HEK293T (cell line): ENCODE measurements around the gene ZNF398.

Source experiments
- CTCF ChIA-PET: fragments of 350-600 bp; formaldehyde crosslinking; extraction: SDS; loops from one replicate; lab custom pipeline; 2021; ENCODE audit warnings: antibody characterized with exemption, inconsistent platforms; lab: Yijun Ruan, JAX
- POLR2A ChIA-PET: fragments of 350-600 bp; formaldehyde crosslinking; extraction: SDS; loops from one replicate; lab custom pipeline; 2020; ENCODE audit warnings: antibody characterized with exemption, inconsistent platforms; lab: Yijun Ruan, JAX
- DNase-seq: peaks from one replicate; pipeline ENCODE4 v3.0.0; 2012; ENCODE audit warnings: mixed read lengths; ENCODE audit errors: extremely low spot score
- ARNT ChIP-seq: fragments of 450-650 bp; IDR thresholded peaks from 2 replicates; pipeline ENCODE4 v1.6.1; 2017; ENCODE audit warnings: mild to moderate bottlenecking
- BHLHE40 ChIP-seq: fragments of 450-650 bp; IDR thresholded peaks from 2 replicates; pipeline ENCODE4 v1.6.1; 2016; ENCODE audit warnings: mild to moderate bottlenecking, moderate library complexity, borderline replicate concordance
- CTBP1 ChIP-seq: fragments of 450-650 bp; IDR thresholded peaks from 2 replicates; pipeline ENCODE4 v1.6.1; 2016; ENCODE audit warnings: borderline replicate concordance
- ELF4 ChIP-seq: fragments of 450-650 bp; IDR thresholded peaks from 2 replicates; pipeline ENCODE4 v1.6.1; 2017; ENCODE audit warnings: antibody characterized with exemption
- FOXA1 ChIP-seq: fragments of 450-650 bp; IDR thresholded peaks from 2 replicates; pipeline ENCODE4 v1.6.1; 2016; ENCODE audit warnings: mild to moderate bottlenecking
- FOXK2 ChIP-seq: fragments of 450-650 bp; IDR thresholded peaks from 2 replicates; pipeline ENCODE4 v1.6.1; 2016; ENCODE audit warnings: mild to moderate bottlenecking
- FOXM1 ChIP-seq: fragments of 450-650 bp; IDR thresholded peaks from 2 replicates; pipeline ENCODE4 v1.6.1; 2017; ENCODE audit warnings: mild to moderate bottlenecking, borderline replicate concordance
- HDGF ChIP-seq: fragments of 450-650 bp; IDR thresholded peaks from 2 replicates; pipeline ENCODE4 v1.6.1; 2017; ENCODE audit warnings: antibody characterized with exemption, borderline replicate concordance
- L3MBTL2 ChIP-seq: fragments of 450-650 bp; conservative IDR thresholded peaks from 2 replicates; pipeline ENCODE4 v1.6.1; 2016; ENCODE audit warnings: mild to moderate bottlenecking
- LEF1 ChIP-seq: fragments of 450-650 bp; IDR thresholded peaks from 2 replicates; pipeline ENCODE4 v1.6.1; 2017; ENCODE audit warnings: mild to moderate bottlenecking, borderline replicate concordance
- NFRKB ChIP-seq: fragments of 450-650 bp; IDR thresholded peaks from 2 replicates; pipeline ENCODE4 v1.6.1; 2016; ENCODE audit warnings: mild to moderate bottlenecking, moderate library complexity
- PKNOX1 ChIP-seq: fragments of 450-650 bp; IDR thresholded peaks from 2 replicates; pipeline ENCODE4 v1.6.1; 2016
- SP1 ChIP-seq: fragments of 450-650 bp; IDR thresholded peaks from 2 replicates; pipeline ENCODE4 v1.6.1; 2017
- SUZ12 ChIP-seq: fragments of 450-650 bp; IDR thresholded peaks from 2 replicates; pipeline ENCODE4 v1.6.1; 2016; ENCODE audit warnings: mild to moderate bottlenecking
- TARDBP ChIP-seq: fragments of 450-650 bp; IDR thresholded peaks from 2 replicates; pipeline ENCODE4 v1.6.1; 2016
- ZNF384 ChIP-seq: fragments of 450-650 bp; IDR thresholded peaks from 2 replicates; pipeline ENCODE4 v1.6.1; 2016

The ZNF398 gene

GRCh38 chr7:149147752-149148653 lies 750 bp downstream of the ZNF398 start:
- ChIA-PET CTCF (interaction anchor here (0.5 to 4.8 kb wide), 8 partner anchors 12 to 686 kb away, joined by 3 to 40 read pairs (median 7); partner anchors contain the start of genes ZNF282 and ZNF425), POLR2A (interaction anchor here (0.6 to 4.8 kb wide), 18 partner anchors 9 to 165 kb away, joined by 3 to 88 read pairs (median 6); partner anchors contain the start of genes ZNF282, ZNF425 and ZNF783)
- DNase-seq, result peak; percentile 66
- TF ChIP-seq NFRKB (no peak), TARDBP (peak; percentile 82), L3MBTL2 (0 out of 2 replicates have a peak, but pooled peaks have one; percentile 35)

GRCh38 chr7:149150981-149151380 lies 3.7 kb downstream of the ZNF398 start:
- POLR2A ChIA-PET, result interaction anchor here (0.8 to 1.8 kb wide), 5 partner anchors 14 to 45 kb away, joined by 3 to 5 read pairs (median 4); partner anchors contain the start of genes ZNF282 and ZNF425
- no peak for DNase-seq
- CTCF ChIA-PET, result interaction anchor here (0.6 kb wide), 1 partner anchor 122 kb away, joined by 3 read pairs; no protein-coding TSS in a partner anchor
- TF ChIP-seq FOXM1 (no peak), ELF4 (no peak), CTBP1 (no peak), LEF1 (no peak), L3MBTL2 (no peak), NFRKB (no peak), SUZ12 (no peak), HDGF (no peak)

GRCh38 chr7:149153346-149153745 lies 6.1 kb downstream of the ZNF398 start:
- TF ChIP-seq FOXM1, result no peak
- TF ChIP-seq FOXA1, result no peak
- TF ChIP-seq LEF1, result no peak
- peak; percentile 51; the same call in 1 of the 2 replicates for TF ChIP-seq PKNOX1
- ChIA-PET POLR2A (interaction anchor here (0.9 kb wide), 1 partner anchor 28 kb away, joined by 3 read pairs; no protein-coding TSS in a partner anchor), CTCF (interaction anchor here (0.7 kb wide), 1 partner anchor 36 kb away, joined by 4 read pairs; no protein-coding TSS in a partner anchor)
- no peak for DNase-seq

- ChIA-PET POLR2A (no interaction called here), CTCF (no interaction called here)
- TF ChIP-seq NFRKB (no peak), L3MBTL2 (no peak), PKNOX1 (no peak), FOXM1 (no peak), ZNF384 (no peak), TARDBP (no peak), LEF1 (no peak), FOXA1 (no peak), FOXK2 (no peak), SUZ12 (no peak), BHLHE40 (no peak), SP1 (no peak), HDGF (no peak), ARNT (no peak), CTBP1 (no peak), ELF4 (no peak)
- DNase-seq, result no peak
Observed at GRCh38 chr7:149154056-149154455, 6.8 kb downstream of the ZNF398 start.

- CTCF ChIA-PET, result interaction anchor here (0.7 kb wide), 1 partner anchor 10 kb away, joined by 3 read pairs; no protein-coding TSS in a partner anchor
- TF ChIP-seq ELF4 (no peak), FOXK2 (no peak)
- POLR2A ChIA-PET, result no interaction called here
Observed at GRCh38 chr7:149156898-149157297, 9.6 kb downstream of the ZNF398 start.

GRCh38 chr7:149161241-149161848 lies 14.1 kb downstream of the ZNF398 start:
- peak; percentile 4 for DNase-seq
- TF ChIP-seq ELF4 (no peak), ZNF384 (no peak), SUZ12 (no peak), PKNOX1 (no peak), CTBP1 (no peak), SP1 (no peak), FOXM1 (no peak), ARNT (no peak)
- POLR2A ChIA-PET, result interaction anchor here (0.6 kb wide), 1 partner anchor 34 kb away, joined by 3 read pairs; the partner anchor contains the start of gene ZNF282
- CTCF ChIA-PET, result interaction anchor here (0.7 kb wide), 1 partner anchor 14 kb away, joined by 3 read pairs; the partner anchor contains the start of gene ZNF398

More at GRCh38 chr7:149156898-149157297, 9.6 kb downstream of the ZNF398 start:
- no peak for DNase-seq
